Posterior cingulate gyrus (tissue), 11 donors: ENCODE results near the gene PNKP.
A peak's percentile ranks its signal among the peaks of the same experiment; 100 is the strongest.

ENCODE experiments used
- DNase-seq, 10 donors: peaks; one replicate each; pipeline versions ENCODE4 v3.0.0 to v3.0.0-alpha.2; 2020 to 2021; ENCODE audit warnings: mixed read lengths in 3 of 10
- intact Hi-C: fragments of 100-400 bp; cut with DNase I; formaldehyde crosslinking; loops from one replicate; pipeline ENCODE4 v1.15.1; 2023

Gene PNKP

GRCh38 chr19:49890349-49891311 lies 23.3 kb upstream of the PNKP start:
- no peak for DNase-seq
- intact Hi-C loops = no loop called here

GRCh38 chr19:49889687-49890348 lies 22.4 kb upstream of the PNKP start:
- intact Hi-C loops = no loop called here
- DNase-seq = peak in 9 of 10 donors; percentile 47 to 95 (median 69)

- intact Hi-C loops = no loop called here
- DNase-seq = no peak
Measured at GRCh38 chr19:49889038-49889686, 21.8 kb upstream of the PNKP start.

- intact Hi-C loops = no loop called here
- no peak for DNase-seq
Measured at GRCh38 chr19:49888510-49888824, 21.1 kb upstream of the PNKP start.

- intact Hi-C loops = no loop called here
Measured at GRCh38 chr19:49887665-49888509, 20.5 kb upstream of the PNKP start.

GRCh38 chr19:49887037-49887664 lies 19.8 kb upstream of the PNKP start:
- DNase-seq = no peak
- intact Hi-C loops = no loop called here

More at GRCh38 chr19:49887665-49888509, 20.5 kb upstream of the PNKP start:
- no peak for DNase-seq

GRCh38 chr19:49884760-49885159 lies 17.4 kb upstream of the PNKP start:
- no peak for DNase-seq
- intact Hi-C loops = no loop called here

GRCh38 chr19:49884109-49884508 lies 16.7 kb upstream of the PNKP start:
- intact Hi-C loops = no loop called here

GRCh38 chr19:49883094-49883493 lies 15.7 kb upstream of the PNKP start:
- intact Hi-C loops = no loop called here

More at GRCh38 chr19:49884109-49884508, 16.7 kb upstream of the PNKP start:
- no peak for DNase-seq

GRCh38 chr19:49882643-49883042 lies 15.3 kb upstream of the PNKP start:
- intact Hi-C loops = no loop called here
- no peak for DNase-seq

More at GRCh38 chr19:49883094-49883493, 15.7 kb upstream of the PNKP start:
- DNase-seq = no peak

- DNase-seq = no peak
- intact Hi-C loops = no loop called here
Measured at GRCh38 chr19:49881672-49882394, 14.5 kb upstream of the PNKP start.

- DNase-seq = no peak
- intact Hi-C loops = no loop called here
Measured at GRCh38 chr19:49881186-49881585, 13.8 kb upstream of the PNKP start.

- intact Hi-C loops = no loop called here
- DNase-seq = no peak
Measured at GRCh38 chr19:49880162-49880869, 12.9 kb upstream of the PNKP start.

GRCh38 chr19:49879243-49879963 lies 12.0 kb upstream of the PNKP start:
- intact Hi-C loops = loop anchor here (10.0 kb wide), 1 partner anchor 385 kb away; the partner anchor contains the start of gene RPS11
- no peak for DNase-seq

- intact Hi-C loops = loop anchor here (10.0 kb wide), 1 partner anchor 384 kb away; the partner anchor contains the start of gene RPS11
- no peak for DNase-seq
Measured at GRCh38 chr19:49878744-49879070, 11.3 kb upstream of the PNKP start.

- DNase-seq = peak; percentile 89 to 99 (median 95)
- intact Hi-C loops = loop anchor here (1.0 to 10.0 kb wide), 3 partner anchors 28 to 383 kb away; partner anchors contain the start of genes FUZ and RPS11
Measured at GRCh38 chr19:49877879-49878743, 10.7 kb upstream of the PNKP start.
